K562 (cell line): ENCODE data around the gene RPUSD2. TPM values are rescaled to one million over a fixed set of nuclear protein-coding genes. Genes with fewer than 3 reads are reported as not detected.

Experiments
- HDAC6 ChIP-seq: IDR thresholded peaks from 2 replicates; pipeline ENCODE4 v1.6.1; 2012; ENCODE audit warnings: low read depth, mild to moderate bottlenecking, control low read depth, inconsistent platforms, low read length, moderate library complexity
- MYC ChIP-seq, 2 experiments: fragments of 250-450 bp in 1 of 2; sonication (Bioruptor Pico) in 1 of 2; IDR thresholded peaks; 2 replicates each; pipeline versions ENCODE4 v1.5.1 to v1.6.1; 2012 to 2021; ENCODE audit warnings: low read depth in 2 of 2, borderline replicate concordance in 1 of 2, improper control_type of control experiment in 1 of 2, low read length in 1 of 2, mild to moderate bottlenecking in 1 of 2, moderate library complexity in 1 of 2
- SETDB1 ChIP-seq: IDR thresholded peaks from one replicate; pipeline ENCODE4 v1.6.1; 2012; ENCODE audit warnings: low read length, control low read depth, inconsistent platforms
- SIN3B ChIP-seq: fragments of 450-650 bp; IDR thresholded peaks from 2 replicates; pipeline ENCODE4 v1.6.1; 2017; ENCODE audit warnings: low read depth, mild to moderate bottlenecking, moderate library complexity
- SMAD4 ChIP-seq: fragments of 250-450 bp; sonication (Bioruptor Pico); conservative IDR thresholded peaks from 2 replicates; pipeline ENCODE4 v1.8.0; 2021; ENCODE audit warnings: inconsistent platforms, mild to moderate bottlenecking, moderate library complexity
- ZKSCAN3 ChIP-seq: fragments of 250-450 bp; sonication (Bioruptor Pico); IDR thresholded peaks from 2 replicates; pipeline ENCODE4 v1.4.0; 2020
- polyA plus RNA-seq, 8 experiments: library from polyadenylated mRNA; depleted of rRNA in 4 of 8; stranded (reverse) in 5 of 8; unstranded in 3 of 8; fragments of >200 nt; fragmentation: Nextera tagmentation in 2 of 8; fragmentation: Illumina TruSeq in 1 of 8; extraction: Ambion mirVana in 2 of 8; extraction: Trizol in 1 of 8; gene quantifications; 2 replicates each; pipeline versions ENCODE4 v1.2.1 to v1.2.3, GENCODE V29; 2011 to 2014; ENCODE audit warnings: inconsistent platforms in 1 of 8, missing spikeins in 1 of 8
- total RNA-seq, 7 experiments: library from RNA; depleted of rRNA in 6 of 7; stranded (reverse); fragments of >200 nt in 6 of 7; fragmentation: Illumina TruSeq in 2 of 7; extraction: Trizol in 2 of 7; gene quantifications; 2 replicates each; pipeline versions ENCODE4 v1.2.1 to v1.2.3, GENCODE V29; 2011 to 2021; ENCODE audit warnings: low replicate concordance in 1 of 7
- TF ChIP-seq, protein P1 (sequence below): IDR thresholded peaks from 3 replicates; pipeline ENCODE4 v1.6.1; 2011; ENCODE audit warnings: borderline replicate concordance, mild to moderate bottlenecking, moderate library complexity; ENCODE audit not compliant: insufficient read length; ENCODE audit errors: extremely low read depth
- TF ChIP-seq, protein P2 (sequence below), 2 experiments: IDR thresholded peaks in 1 of 2; conservative IDR thresholded peaks in 1 of 2; 2 replicates each; pipeline ENCODE4 v1.6.1; 2016; ENCODE audit warnings: low read depth in 2 of 2, mild to moderate bottlenecking in 1 of 2, missing compliant biosample characterization in 1 of 2, missing genetic modification characterization in 1 of 2, moderate library complexity in 1 of 2
- TF ChIP-seq, protein P3 (sequence below), 2 experiments: fragments of 450-650 bp; IDR thresholded peaks; 2 replicates each; pipeline ENCODE4 v1.6.1; 2016; ENCODE audit warnings: mild to moderate bottlenecking in 2 of 2, borderline replicate concordance in 1 of 2, low read depth in 1 of 2, moderate library complexity in 1 of 2
- TF ChIP-seq, protein P4 (sequence below): fragments of 250-450 bp; sonication (Bioruptor Pico); IDR thresholded peaks from 2 replicates; pipeline ENCODE4 v1.9.0; 2021; ENCODE audit warnings: mild to moderate bottlenecking

RPUSD2 gene
- total and polyA plus RNA-seq, 9 of the 15 experiments (the other 6 are each of a cell fraction or from before 2014, with no cell fraction given) = 3.7 to 30.2 (median 14.3) TPM

DNA sequence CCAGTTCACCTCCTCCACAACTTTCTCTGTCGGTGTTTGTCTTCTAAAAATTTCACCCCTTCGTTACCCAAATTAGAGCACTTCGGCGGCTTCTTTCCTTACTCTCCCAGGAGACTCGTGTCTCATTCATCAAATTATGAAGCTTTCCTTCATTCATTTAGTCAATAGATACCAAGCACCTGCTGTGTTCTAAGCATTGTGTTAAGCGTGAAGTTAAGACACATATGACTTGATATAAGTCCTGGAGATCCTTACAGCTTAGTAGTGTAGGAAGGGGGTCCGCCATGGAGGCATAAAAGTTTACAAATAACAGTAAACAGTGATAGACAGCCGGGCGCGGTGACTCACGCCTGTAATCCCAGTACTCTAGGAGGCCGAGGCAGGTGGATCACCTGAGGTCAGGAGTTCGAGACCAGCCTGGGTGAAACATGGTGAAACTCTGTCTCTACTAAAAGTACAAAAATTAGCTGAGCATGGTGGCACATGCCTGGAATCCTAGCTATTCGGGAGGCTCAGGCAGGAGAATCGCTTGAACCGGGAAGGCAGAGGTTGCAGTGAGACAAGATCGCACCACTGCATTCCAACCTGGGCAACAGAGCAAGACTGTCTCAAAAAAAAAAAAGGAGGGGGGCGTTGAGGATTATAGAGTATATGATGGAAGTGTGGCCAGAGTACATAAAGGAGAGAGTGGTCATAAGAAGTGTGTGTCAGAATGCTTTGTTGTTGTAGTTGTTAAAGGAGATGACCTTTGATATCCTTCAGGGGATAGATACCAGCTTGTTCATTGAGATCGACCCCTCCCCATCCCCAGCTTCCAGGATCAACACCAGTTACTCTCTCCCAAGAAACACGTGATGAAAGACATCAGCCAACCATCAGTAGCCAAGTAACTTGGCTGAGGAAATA is 3.5 kb upstream of the RPUSD2 start (continued):
- TF ChIP-seq ZKSCAN3 (no peak), MYC (IDR thresholded peaks at IDR 0.05; ENCODE audit: low read depth, low read length) (no peak), MYC (CRISPR knock-in tag; IDR thresholded peaks at IDR 0.05; ENCODE audit: borderline replicate concordance, low read depth) (no peak), SMAD4 (no peak), SETDB1 (no peak), HDAC6 (no peak), SIN3B (no peak)
- TF ChIP-seq, protein P1, sequence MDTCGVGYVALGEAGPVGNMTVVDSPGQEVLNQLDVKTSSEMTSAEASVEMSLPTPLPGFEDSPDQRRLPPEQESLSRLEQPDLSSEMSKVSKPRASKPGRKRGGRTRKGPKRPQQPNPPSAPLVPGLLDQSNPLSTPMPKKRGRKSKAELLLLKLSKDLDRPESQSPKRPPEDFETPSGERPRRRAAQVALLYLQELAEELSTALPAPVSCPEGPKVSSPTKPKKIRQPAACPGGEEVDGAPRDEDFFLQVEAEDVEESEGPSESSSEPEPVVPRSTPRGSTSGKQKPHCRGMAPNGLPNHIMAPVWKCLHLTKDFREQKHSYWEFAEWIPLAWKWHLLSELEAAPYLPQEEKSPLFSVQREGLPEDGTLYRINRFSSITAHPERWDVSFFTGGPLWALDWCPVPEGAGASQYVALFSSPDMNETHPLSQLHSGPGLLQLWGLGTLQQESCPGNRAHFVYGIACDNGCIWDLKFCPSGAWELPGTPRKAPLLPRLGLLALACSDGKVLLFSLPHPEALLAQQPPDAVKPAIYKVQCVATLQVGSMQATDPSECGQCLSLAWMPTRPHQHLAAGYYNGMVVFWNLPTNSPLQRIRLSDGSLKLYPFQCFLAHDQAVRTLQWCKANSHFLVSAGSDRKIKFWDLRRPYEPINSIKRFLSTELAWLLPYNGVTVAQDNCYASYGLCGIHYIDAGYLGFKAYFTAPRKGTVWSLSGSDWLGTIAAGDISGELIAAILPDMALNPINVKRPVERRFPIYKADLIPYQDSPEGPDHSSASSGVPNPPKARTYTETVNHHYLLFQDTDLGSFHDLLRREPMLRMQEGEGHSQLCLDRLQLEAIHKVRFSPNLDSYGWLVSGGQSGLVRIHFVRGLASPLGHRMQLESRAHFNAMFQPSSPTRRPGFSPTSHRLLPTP = peak; percentile 31
- TF ChIP-seq, protein P2, sequence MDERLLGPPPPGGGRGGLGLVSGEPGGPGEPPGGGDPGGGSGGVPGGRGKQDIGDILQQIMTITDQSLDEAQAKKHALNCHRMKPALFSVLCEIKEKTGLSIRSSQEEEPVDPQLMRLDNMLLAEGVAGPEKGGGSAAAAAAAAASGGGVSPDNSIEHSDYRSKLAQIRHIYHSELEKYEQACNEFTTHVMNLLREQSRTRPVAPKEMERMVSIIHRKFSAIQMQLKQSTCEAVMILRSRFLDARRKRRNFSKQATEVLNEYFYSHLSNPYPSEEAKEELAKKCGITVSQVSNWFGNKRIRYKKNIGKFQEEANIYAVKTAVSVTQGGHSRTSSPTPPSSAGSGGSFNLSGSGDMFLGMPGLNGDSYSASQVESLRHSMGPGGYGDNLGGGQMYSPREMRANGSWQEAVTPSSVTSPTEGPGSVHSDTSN (CRISPR knock-in tag; IDR thresholded peaks at IDR 0.05; ENCODE audit: low read depth) = no peak
- TF ChIP-seq, protein P2 (tag; conservative IDR thresholded peaks at IDR 0.05; ENCODE audit: low read depth) = peak; percentile 36; the same call in 1 of the 2 replicates
- TF ChIP-seq, protein P3, sequence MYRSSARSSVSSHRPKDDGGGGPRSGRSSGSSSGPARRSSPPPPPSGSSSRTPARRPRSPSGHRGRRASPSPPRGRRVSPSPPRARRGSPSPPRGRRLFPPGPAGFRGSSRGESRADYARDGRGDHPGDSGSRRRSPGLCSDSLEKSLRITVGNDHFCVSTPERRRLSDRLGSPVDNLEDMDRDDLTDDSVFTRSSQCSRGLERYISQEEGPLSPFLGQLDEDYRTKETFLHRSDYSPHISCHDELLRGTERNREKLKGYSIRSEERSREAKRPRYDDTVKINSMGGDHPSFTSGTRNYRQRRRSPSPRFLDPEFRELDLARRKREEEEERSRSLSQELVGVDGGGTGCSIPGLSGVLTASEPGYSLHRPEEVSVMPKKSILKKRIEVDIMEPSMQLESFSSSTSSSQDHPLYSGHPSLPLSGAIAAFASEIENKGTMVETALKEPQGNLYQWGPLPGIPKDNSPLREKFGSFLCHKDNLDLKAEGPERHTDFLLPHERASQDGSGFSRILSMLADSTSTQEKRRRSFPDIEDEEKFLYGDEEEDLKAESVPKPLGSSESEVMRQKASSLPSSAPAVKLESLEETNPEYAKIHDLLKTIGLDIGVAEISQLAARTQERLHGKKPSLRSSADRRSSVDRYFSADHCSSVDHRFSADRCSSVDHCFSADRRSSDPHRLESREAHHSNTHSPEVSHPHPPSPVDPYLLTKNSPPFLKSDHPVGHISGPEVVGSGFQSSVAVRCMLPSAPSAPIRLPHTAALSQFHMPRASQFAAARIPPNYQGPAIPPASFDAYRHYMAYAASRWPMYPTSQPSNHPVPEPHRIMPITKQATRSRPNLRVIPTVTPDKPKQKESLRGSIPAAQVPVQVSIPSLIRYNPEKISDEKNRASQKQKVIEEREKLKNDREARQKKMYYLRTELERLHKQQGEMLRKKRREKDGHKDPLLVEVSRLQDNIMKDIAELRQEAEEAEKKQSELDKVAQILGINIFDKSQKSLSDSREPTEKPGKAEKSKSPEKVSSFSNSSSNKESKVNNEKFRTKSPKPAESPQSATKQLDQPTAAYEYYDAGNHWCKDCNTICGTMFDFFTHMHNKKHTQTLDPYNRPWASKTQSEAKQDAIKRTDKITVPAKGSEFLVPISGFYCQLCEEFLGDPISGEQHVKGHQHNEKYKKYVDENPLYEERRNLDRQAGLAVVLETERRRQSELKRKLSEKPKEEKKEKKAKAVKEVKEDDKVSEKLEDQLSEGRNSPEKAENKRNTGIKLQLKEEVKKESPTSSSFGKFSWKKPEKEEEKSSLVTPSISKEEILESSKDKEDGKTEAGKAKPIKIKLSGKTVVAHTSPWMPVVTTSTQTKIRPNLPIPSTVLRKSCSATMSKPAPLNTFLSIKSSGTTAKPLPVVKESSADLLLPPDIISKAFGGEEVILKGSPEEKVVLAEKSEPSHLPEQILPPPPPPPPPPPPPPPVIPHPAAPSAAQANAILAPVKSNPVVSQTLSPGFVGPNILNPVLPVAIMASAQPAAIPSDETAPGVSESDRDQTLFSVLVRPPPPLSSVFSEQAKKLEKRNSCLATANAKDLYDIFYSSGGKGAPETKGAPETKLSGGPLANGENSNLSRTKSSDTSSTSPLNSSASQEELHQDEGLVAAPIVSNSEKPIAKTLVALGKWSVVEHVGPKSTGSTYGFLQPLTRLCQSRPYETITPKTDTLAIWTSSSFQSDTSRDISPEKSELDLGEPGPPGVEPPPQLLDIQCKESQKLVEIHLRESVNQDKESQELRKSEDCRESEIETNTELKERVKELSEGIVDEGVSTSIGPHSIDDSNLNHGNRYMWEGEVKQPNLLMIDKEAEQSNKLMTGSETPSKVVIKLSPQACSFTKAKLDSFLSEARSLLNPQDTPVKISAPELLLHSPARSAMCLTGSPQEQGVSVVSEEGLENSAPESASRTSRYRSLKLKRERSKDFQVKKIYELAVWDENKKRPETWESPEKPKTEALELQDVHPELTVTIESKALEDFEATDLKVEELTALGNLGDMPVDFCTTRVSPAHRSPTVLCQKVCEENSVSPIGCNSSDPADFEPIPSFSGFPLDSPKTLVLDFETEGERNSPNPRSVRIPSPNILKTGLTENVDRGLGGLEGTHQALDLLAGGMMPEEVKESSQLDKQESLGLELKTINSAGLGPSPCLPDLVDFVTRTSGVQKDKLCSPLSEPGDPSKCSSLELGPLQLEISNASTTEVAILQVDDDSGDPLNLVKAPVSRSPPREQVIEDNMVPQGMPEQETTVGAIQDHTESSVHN (IDR thresholded peaks at IDR 0.05; ENCODE audit: borderline replicate concordance in 1 of 2, low read depth in 1 of 2) = no peak
- TF ChIP-seq, protein P4, sequence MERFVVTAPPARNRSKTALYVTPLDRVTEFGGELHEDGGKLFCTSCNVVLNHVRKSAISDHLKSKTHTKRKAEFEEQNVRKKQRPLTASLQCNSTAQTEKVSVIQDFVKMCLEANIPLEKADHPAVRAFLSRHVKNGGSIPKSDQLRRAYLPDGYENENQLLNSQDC (CRISPR knock-in tag) = no peak
